ENCODE data around the gene CAMK4. TPM values are rescaled to one million over a fixed set of nuclear protein-coding genes. Genes with fewer than 3 reads are reported as not detected.

The CAMK4 gene
- total RNA-seq, 4 donors from 2014 or later: 0.66 to 5.5 (median 2.8) TPM

GRCh38 chr5:111472579-111472978 is 248.4 kb downstream of the CAMK4 start:
- 57 to 60% methylated on average over 3 of the region's 3 CpGs for WGBS, 2 donors
- Histone ChIP-seq H3K27ac (no peak overlapping the region), H3K4me1 (no peaks in the 10 kb centered on the region), H3K4me3 (no peak overlapping the region), H3K27me3 (no peaks in the 10 kb centered on the region), H3K36me3 (no peaks in the 10 kb centered on the region), H3K9me3 (no peaks in the 10 kb centered on the region)
- peak in 1 of 2 donors; percentile 9 for DNase-seq (ENCODE audit: low spot score in 2 of 2)
- TF ChIP-seq CTCF (IDR thresholded peaks at IDR 0.05) (no peak), POLR2A (IDR thresholded peaks at IDR 0.05) (no peak), EP300 (IDR thresholded peaks at IDR 0.05) (no peak)

- Histone ChIP-seq H3K27me3 (no peaks in the 10 kb centered on the region), H3K4me1 (no peaks in the 10 kb centered on the region), H3K4me3 (no peak overlapping the region), H3K27ac (no peak overlapping the region), H3K9me3 (no peaks in the 10 kb centered on the region), H3K36me3 (no peaks in the 10 kb centered on the region)
- DNase-seq (ENCODE audit: low spot score in 2 of 2): no peak
- 66 to 74% methylated on average over 1 of the region's 1 CpG for WGBS, 2 donors
- no peak for TF ChIP-seq EP300 (IDR thresholded peaks at IDR 0.05)
- TF ChIP-seq POLR2A (IDR thresholded peaks at IDR 0.05): no peak
- TF ChIP-seq CTCF (IDR thresholded peaks at IDR 0.05): no peak
Measured at GRCh38 chr5:111478266-111478665, 254.1 kb downstream of the CAMK4 start.

GRCh38 chr5:111478898-111479297 is 254.7 kb downstream of the CAMK4 start:
- no peaks in the 10 kb centered on the region for H3K36me3 ChIP-seq
- WGBS, 2 donors: 94 to 97% methylated on average over 2 of the region's 2 CpGs
- no peaks in the 10 kb centered on the region for H3K27me3 ChIP-seq
- no peaks in the 10 kb centered on the region for H3K9me3 ChIP-seq
- no peak for TF ChIP-seq EP300 (IDR thresholded peaks at IDR 0.05)
- no peak for TF ChIP-seq POLR2A (IDR thresholded peaks at IDR 0.05)
- no peak for TF ChIP-seq CTCF (IDR thresholded peaks at IDR 0.05)
- H3K27ac ChIP-seq: no peak overlapping the region
- no peaks in the 10 kb centered on the region for H3K4me1 ChIP-seq
- no peak for DNase-seq (ENCODE audit: low spot score in 2 of 2)
- H3K4me3 ChIP-seq: no peak overlapping the region

- 62 to 74% methylated on average over 4 of the region's 4 CpGs for WGBS, 2 donors
- Histone ChIP-seq H3K4me1 (no peaks in the 10 kb centered on the region), H3K27me3 (no peaks in the 10 kb centered on the region), H3K27ac (no peak overlapping the region), H3K4me3 (no peak overlapping the region), H3K36me3 (no peaks in the 10 kb centered on the region), H3K9me3 (no peaks in the 10 kb centered on the region)
- no peak for DNase-seq (ENCODE audit: low spot score in 2 of 2)
- TF ChIP-seq CTCF (IDR thresholded peaks at IDR 0.05) (no peak), EP300 (IDR thresholded peaks at IDR 0.05) (no peak), POLR2A (IDR thresholded peaks at IDR 0.05) (no peak)
Measured at GRCh38 chr5:111480346-111480745, 256.2 kb downstream of the CAMK4 start.

- H3K4me1 ChIP-seq: no peaks in the 10 kb centered on the region
- H3K4me3 ChIP-seq: no peak overlapping the region
- no peaks in the 10 kb centered on the region for H3K9me3 ChIP-seq
- H3K36me3 ChIP-seq: no peaks in the 10 kb centered on the region
- no peaks in the 10 kb centered on the region for H3K27me3 ChIP-seq
- no peak overlapping the region for H3K27ac ChIP-seq
- DNase-seq (ENCODE audit: low spot score in 2 of 2): no peak
- no peak for TF ChIP-seq CTCF (IDR thresholded peaks at IDR 0.05)
- TF ChIP-seq EP300 (IDR thresholded peaks at IDR 0.05): no peak
- 17 to 32% methylated on average over 2 of the region's 2 CpGs for whole genome bisulfite sequencing, 2 donors
Measured at GRCh38 chr5:111486055-111486454, 261.9 kb downstream of the CAMK4 start.

All from tibial nerve (tissue), 4 donors.